ENCODE data around the gene BEND7.
"Not testable (repeated sequence)": the region's sequence is repeated elsewhere in the genome, so short reads cannot be mapped to it uniquely, and the experiment has no call there.

The BEND7 gene, protein sequence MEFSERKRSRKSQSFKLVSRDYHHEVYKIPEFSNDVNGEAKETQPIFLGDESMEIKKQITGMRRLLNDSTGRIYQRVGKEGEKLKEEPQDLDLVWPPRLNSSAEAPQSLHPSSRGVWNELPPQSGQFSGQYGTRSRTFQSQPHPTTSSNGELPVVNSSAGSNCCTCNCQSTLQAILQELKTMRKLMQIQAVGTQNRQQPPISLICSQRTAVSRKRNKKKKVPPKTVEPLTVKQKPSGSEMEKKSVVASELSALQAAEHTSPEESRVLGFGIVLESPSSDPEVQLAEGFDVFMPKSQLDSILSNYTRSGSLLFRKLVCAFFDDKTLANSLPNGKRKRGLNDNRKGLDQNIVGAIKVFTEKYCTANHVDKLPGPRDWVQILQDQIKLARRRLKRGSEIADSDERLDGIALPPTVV

DNA sequence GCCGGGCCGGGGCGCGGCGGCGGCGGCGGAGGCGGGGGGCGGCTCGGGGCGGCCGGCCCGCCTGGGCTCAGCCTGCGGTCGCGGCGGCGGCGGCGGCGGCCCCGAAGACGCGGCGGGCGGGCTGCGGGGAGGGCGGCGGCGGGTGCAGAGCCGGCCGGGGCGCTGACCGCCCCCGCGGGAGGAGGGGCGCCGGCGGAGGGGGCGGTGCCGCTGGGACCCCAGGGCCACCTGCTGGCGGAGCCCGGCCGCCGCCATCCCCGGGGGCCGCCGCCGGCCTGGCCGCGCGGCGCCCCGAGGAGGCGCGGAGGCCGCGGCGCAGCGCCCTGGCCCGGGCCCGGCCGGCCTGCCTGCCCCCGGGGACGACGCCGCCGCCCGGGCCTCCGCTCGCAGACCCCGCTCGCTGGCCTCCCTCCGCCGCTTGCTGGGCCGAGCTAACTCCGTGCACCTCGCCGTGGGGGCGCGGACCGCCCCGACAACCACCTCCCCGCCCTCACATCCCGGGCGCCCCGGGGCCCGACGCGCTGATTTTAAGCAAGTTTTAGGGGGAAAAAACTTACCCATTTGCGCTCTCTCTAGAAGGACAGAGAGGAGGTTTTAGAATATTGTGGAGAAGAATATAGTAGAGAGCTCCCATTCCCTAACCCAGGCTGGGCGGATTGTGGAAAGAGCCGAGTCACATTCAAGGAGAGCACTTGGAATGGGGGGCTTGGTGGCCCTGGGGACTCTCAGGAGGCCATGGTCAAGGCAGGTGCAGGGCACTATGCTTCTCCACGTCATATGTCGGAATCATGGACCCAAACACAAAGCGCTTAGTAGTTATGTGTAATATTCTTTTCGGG, at the start of gene BEND7:
Gene BEND7, minus strand, starts transcription at position 140 of the 839 bp plus-strand sequence. CDS start 481 bp downstream, outside the sequence.
- no peak for DNase-seq

DNA sequence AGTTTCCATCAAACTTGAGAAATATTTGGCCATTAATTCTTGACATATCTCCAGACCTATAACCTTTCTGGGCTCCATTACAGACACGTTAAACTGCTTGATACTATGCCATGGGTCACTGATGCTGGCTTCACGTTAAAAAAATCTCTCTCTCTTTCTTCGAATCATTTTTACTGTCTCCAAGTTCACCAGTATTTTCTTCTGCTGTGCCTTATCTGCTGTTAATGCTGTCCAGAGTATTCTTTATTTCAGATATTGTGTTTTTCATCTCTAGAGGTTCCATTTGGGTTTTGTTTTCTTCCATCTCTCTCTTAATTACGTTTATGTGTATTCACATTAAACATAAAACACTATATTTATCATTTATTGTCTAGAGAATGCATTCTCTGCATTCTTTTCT, 45.1 kb upstream of the BEND7 start:
- no peak for DNase-seq

DNA sequence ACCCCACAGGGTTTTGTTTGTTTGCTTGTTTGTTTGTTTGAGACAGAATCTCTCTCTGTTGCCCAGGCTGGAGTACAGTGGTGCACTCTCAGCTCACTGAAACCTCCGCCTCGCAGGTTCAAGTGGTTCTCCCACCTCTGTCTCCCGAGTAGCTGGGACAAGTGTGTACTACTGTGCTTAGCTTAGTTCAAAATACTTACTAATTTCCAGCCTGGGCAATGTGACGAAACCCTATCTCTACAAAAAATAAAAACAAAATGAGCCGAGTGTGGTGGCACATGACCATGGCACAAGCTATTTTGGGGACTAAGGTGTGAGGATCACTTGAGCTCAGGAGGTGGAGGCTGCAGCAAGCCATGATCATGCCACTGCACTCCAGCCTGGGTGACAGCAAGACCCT, 42.7 kb upstream of the BEND7 start:
- no peak for DNase-seq

- DNase-seq: no peak
These were observed 38.2 kb upstream of the BEND7 start for GRCh38 chr10:13567030-13567429.

DNA sequence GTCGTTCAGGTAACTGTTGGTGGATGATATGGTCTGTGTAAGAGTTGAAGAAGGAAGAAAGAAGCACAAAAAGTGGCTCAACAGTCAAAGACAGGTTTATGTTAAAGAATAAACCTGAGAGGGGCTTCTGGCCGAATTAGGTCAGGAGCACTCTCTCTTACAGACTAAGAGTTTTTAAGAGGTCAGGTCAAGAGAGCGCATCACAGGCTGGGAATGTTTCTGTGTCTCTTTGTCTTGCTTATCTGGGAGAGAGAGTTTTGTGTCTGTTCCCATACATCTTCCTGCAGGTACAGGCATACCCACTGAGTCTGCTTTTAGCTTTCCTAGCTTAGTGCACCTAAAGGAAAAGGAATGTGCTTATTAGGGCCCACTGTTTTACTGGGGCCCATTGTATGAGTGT, 35.8 kb upstream of the BEND7 start:
- no peak for DNase-seq

GRCh38 chr10:13563481-13564445, 34.9 kb upstream of the BEND7 start:
- DNase-seq: no peak

DNA sequence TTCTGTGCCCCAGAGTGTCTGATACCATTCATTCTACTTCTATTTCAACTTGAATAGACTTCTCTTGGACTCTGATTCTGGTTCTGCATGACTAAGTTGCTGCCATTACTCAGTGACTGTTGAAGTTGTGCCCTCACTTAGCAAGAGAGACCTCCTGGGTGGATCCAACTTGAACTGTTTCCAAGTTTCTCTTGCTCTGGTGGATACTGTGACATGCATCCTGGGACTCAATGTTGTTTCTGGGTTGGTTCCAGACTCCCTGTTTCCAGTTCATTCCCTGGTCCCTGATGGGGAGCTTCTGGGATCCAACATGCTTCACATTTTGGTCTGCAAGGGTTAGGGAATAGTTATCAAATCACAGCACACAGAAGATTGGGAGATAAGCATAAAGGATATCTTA, 31.8 kb upstream of the BEND7 start:
- DNase-seq: no peak

- DNase-seq: no peak
These were observed 30.4 kb upstream of the BEND7 start for GRCh38 chr10:13559124-13559700.

DNA sequence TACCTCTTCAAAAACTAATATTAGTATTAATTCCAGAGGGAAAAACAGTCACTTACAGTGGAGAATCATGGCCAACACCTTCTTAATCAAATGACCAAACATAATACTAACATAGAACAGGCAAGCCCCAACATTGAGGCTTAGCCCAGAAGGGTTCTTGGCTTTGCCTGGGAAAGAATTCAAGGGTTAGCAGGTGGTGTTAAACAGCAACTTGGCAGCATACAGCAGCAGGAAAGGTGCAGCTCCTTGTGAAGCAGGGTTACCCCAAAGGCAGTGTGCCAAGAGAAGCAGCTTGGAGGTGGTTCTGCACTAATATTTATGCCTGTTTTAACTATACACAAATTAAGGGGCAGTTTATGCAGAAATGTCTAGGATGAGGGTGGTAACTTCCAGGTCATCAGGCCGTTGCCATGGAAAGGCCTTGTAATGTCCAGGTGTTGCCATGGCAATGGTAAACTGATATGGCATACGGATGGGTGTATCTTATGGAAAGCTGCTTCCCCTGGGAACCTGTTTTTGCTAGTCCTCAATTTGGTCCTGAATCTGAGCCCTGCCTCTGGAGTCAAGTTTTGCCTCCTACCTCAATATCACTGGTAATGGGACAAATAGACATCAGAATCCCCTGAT, 27.2 kb upstream of the BEND7 start:
- DNase-seq: no peak

DNA sequence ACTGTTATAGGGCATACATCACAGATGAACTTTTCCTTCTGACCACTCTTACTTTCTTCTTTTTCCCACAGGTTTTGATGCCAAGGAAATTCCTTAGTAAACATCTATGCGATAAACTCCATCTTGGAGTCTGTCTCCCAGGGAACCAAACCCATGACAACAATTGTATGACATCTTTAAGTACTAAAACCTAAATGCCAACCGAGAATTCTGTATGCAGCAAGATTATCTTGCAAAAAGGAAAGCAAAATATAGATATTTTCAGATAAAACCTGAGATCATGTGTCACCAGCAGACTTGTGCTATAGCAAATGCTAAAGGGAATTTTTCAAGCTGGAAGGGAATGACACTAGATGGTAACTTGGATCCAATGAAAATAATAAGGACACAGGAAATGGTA, 22.0 kb upstream of the BEND7 start:
- DNase-seq: no peak

- DNase-seq: no peak
These were observed 13.7 kb upstream of the BEND7 start for GRCh38 chr10:13542533-13542932.

GRCh38 chr10:13537985-13538384, 9.2 kb upstream of the BEND7 start:
- DNase-seq: not testable (repeated sequence)

DNA sequence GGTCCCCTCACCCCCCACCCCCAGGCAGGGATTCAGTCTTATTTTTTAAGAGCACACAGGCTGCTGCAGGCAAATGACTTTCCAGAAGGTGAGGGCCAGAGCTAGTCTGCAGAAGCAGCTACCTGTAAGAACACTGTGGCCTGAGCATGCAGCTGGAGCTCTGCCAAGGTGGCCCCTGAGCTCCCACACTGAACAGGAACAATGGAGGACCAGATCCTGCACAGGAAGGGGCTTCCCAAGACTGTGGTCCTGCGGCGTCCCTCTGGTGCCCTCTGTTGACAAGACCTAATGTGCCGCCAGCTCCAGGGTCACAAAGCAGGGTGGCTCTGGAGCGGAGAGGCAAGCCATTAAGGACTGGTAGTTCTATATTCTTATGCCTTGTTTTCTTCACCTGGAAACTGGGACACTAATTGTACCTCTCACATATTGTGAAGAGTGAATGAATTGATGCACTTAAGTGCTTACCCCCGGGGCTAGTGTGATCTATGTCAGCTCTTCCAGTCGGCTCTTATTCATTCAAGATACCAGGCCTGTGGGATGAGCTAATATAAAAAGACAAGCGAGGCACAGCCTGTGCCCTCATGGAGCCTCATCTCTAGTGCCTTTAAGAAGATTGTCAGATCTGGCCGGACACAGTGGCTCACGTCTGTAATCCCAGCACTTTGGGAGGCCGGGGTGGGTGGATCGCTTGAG, 8.0 kb upstream of the BEND7 start:
- no peak for DNase-seq

GRCh38 chr10:13535346-13535745, 6.5 kb upstream of the BEND7 start:
- DNase-seq: no peak

- no peak for DNase-seq
These were observed 830 bp upstream of the BEND7 start for GRCh38 chr10:13529714-13529973.

GRCh38 chr10:13528123-13528874, 515 bp downstream of the BEND7 start:
- no peak for DNase-seq

DNA sequence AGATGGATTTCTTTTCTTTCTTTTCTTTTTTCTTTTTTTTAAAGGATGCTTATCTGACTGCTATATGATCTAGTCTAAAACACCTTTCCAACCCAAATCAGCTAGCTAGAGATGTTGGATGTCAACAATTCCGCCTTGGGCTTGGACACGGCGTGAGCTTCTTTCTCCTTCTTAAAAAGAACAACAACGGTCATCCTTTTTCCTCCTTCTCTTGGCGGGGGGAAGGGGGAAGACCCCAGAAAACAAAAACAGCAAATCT, 1.0 kb downstream of the BEND7 start:
- no peak for DNase-seq

GRCh38 chr10:13526948-13527863, 1.6 kb downstream of the BEND7 start:
- no peak for DNase-seq

DNA sequence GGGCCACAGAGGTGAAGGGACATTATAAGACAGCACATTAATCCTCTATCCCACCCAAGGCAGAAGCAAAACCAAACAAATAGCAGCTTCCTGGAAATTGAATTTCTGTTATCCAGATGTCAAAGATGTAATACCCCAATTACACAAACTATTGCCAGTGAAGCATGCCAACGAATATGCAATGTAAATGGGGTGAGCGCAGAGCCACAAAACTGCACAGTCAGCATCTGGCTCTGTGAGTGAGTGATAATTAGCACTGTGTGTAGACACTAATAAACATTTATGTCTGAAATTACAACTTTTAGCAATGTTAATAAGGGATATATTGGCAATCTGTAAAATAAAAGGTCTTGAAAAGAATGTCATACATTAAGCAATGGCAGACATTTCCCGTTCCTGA, 3.2 kb downstream of the BEND7 start:
- no peak for DNase-seq

DNA sequence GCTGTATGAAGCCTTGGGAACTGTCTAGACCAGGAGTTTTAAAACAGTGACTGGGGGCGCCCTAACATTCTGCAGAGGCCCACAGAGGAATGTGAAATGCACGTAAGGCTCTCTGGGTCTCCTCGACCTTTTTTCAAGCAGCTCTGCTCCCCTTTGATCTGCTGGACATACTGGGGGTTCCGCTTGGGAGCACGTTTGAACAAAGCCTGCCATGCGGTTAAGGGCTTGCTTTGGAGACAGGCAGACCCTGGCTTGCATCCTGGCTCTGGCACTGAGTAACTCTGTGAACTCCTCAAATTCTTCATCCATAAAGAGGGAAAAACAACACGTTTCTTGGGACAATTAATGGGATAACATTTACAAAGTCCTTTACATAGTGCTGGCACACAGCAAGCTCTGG, 7.8 kb downstream of the BEND7 start:
- DNase-seq: no peak
